DND-41 (cell line): Measurements from ENCODE around the gene KCNQ5.

ENCODE experiments used
- ATAC-seq: fragments of 200-7000 bp; cut with Tn5 transposase; 3 replicates; pipeline ENCODE4 v1.9.1; 2021; ENCODE audit warnings: low read depth; ENCODE audit not compliant: insufficient read depth
- DNase-seq: peaks from one replicate; pipeline ENCODE4 v3.0.0-alpha.2; 2020
- H2AFZ ChIP-seq: 2 replicates; pipeline ENCODE4 v1.6.0; 2012; ENCODE audit warnings: low read depth, low read length
- H3K27ac ChIP-seq: 2 replicates; pipeline ENCODE4 v1.5.1; 2012; ENCODE audit warnings: low read length, inconsistent platforms
- H3K27me3 ChIP-seq: fragments of 200-600 bp; sonication (generic); 2 replicates; pipeline ENCODE4 v1.6.0; 2012; ENCODE audit warnings: low read length, mild to moderate bottlenecking, inconsistent platforms; ENCODE audit not compliant: insufficient read depth, poor library complexity
- H3K36me3 ChIP-seq: 2 replicates; pipeline ENCODE4 v1.5.1; 2012; ENCODE audit warnings: low read length, inconsistent platforms; ENCODE audit not compliant: insufficient read depth
- H3K4me1 ChIP-seq: 2 replicates; pipeline ENCODE4 v1.5.1; 2012; ENCODE audit warnings: mild to moderate bottlenecking, low read length; ENCODE audit not compliant: insufficient read depth
- H3K4me2 ChIP-seq: 2 replicates; pipeline ENCODE4 v1.6.0; 2012; ENCODE audit warnings: mild to moderate bottlenecking, moderate library complexity, low read length, inconsistent platforms; ENCODE audit not compliant: insufficient read depth
- H3K4me3 ChIP-seq, 2 experiments: fragments of 200-600 bp in 1 of 2; shearing (Covaris generic) in 1 of 2; 2 replicates each; pipeline ENCODE4 v1.5.1; 2012 to 2016; ENCODE audit warnings: inconsistent platforms in 2 of 2, low read length in 2 of 2, mild to moderate bottlenecking in 2 of 2, low read depth in 1 of 2, moderate library complexity in 1 of 2
- H3K79me2 ChIP-seq: 2 replicates; pipeline ENCODE4 v1.6.0; 2012; ENCODE audit warnings: low read length, inconsistent platforms; ENCODE audit not compliant: insufficient read depth
- H3K9ac ChIP-seq: 2 replicates; pipeline ENCODE4 v1.6.0; 2012; ENCODE audit warnings: low read depth, mild to moderate bottlenecking, inconsistent platforms, low read length, moderate library complexity
- H3K9me3 ChIP-seq: 2 replicates; pipeline ENCODE4 v1.5.1; 2012; ENCODE audit warnings: low read length, moderate library complexity, mild to moderate bottlenecking, inconsistent platforms; ENCODE audit not compliant: insufficient read depth, severe bottlenecking
- H4K20me1 ChIP-seq: 2 replicates; pipeline ENCODE4 v1.6.0; 2012; ENCODE audit warnings: low read length; ENCODE audit not compliant: insufficient read depth
- CTCF ChIP-seq: IDR thresholded peaks from 2 replicates; pipeline ENCODE4 v1.5.1; 2012; ENCODE audit warnings: borderline replicate concordance, low read length, moderate library complexity, mild to moderate bottlenecking; ENCODE audit not compliant: poor library complexity, severe bottlenecking; ENCODE audit errors: extremely low read depth
- EZH2 ChIP-seq: IDR thresholded peaks from 3 replicates; pipeline ENCODE4 v1.6.1; 2012; ENCODE audit warnings: borderline replicate concordance, low read depth, mild to moderate bottlenecking, moderate library complexity, low read length, inconsistent platforms; ENCODE audit not compliant: severe bottlenecking

Gene KCNQ5

GRCh38 chr6:73051147-73051546 lies 429.3 kb downstream of the KCNQ5 start:
- Histone ChIP-seq H3K9ac (no peak overlapping the region), H4K20me1 (no peaks in the 10 kb centered on the region), H3K4me2 (no peak overlapping the region), H2AFZ (no peak overlapping the region), H3K4me3 (no peak overlapping the region), H3K27ac (no peak overlapping the region), H3K36me3 (no peaks in the 10 kb centered on the region), H3K79me2 (no peaks in the 10 kb centered on the region), H3K4me1 (no peaks in the 10 kb centered on the region), H3K27me3 (no peaks in the 10 kb centered on the region), H3K9me3 (no peaks in the 10 kb centered on the region)
- TF ChIP-seq EZH2, result no peak
- no peak for TF ChIP-seq CTCF
- DNase-seq (no peak), ATAC-seq (no peak)

- ATAC-seq, result no peak
These were observed 433.1 kb downstream of the KCNQ5 start for GRCh38 chr6:73054958-73055357.

GRCh38 chr6:73058736-73059135 lies 436.9 kb downstream of the KCNQ5 start:
- Histone ChIP-seq H3K4me1 (no peaks in the 10 kb centered on the region), H3K27ac (no peak overlapping the region), H3K9me3 (no peaks in the 10 kb centered on the region), H3K36me3 (no peaks in the 10 kb centered on the region), H3K27me3 (no peaks in the 10 kb centered on the region), H3K9ac (no peak overlapping the region), H3K4me3 (no peak overlapping the region), H2AFZ (no peak overlapping the region), H3K79me2 (no peaks in the 10 kb centered on the region), H3K4me2 (no peak overlapping the region), H4K20me1 (no peaks in the 10 kb centered on the region)
- DNase-seq (no peak), ATAC-seq (no peak)
- TF ChIP-seq CTCF (no peak), EZH2 (no peak)

More at GRCh38 chr6:73054958-73055357, 433.1 kb downstream of the KCNQ5 start:
- H3K27ac ChIP-seq, result no peak overlapping the region
- no peaks in the 10 kb centered on the region for H4K20me1 ChIP-seq
- no peaks in the 10 kb centered on the region for H3K9me3 ChIP-seq
- H3K4me3 ChIP-seq, result no peak overlapping the region
- H3K36me3 ChIP-seq, result no peaks in the 10 kb centered on the region
- H3K4me2 ChIP-seq, result no peak overlapping the region
- no peak overlapping the region for H3K9ac ChIP-seq
- H3K4me1 ChIP-seq, result no peaks in the 10 kb centered on the region
- H3K79me2 ChIP-seq, result no peaks in the 10 kb centered on the region
- H2AFZ ChIP-seq, result no peak overlapping the region
- no peak for TF ChIP-seq CTCF
- no peak for TF ChIP-seq EZH2
- H3K27me3 ChIP-seq, result no peaks in the 10 kb centered on the region
- no peak for DNase-seq

- H3K79me2 ChIP-seq, result no peaks in the 10 kb centered on the region
- no peak for ATAC-seq
- TF ChIP-seq CTCF (no peak), EZH2 (no peak)
- no peak overlapping the region for H3K4me3 ChIP-seq
- H4K20me1 ChIP-seq, result no peaks in the 10 kb centered on the region
- no peaks in the 10 kb centered on the region for H3K36me3 ChIP-seq
- no peak for DNase-seq
- no peak overlapping the region for H3K27ac ChIP-seq
- H2AFZ ChIP-seq, result no peak overlapping the region
- no peak overlapping the region for H3K9ac ChIP-seq
- H3K4me2 ChIP-seq, result no peak overlapping the region
- no peaks in the 10 kb centered on the region for H3K27me3 ChIP-seq
- H3K9me3 ChIP-seq, result no peaks in the 10 kb centered on the region
- no peaks in the 10 kb centered on the region for H3K4me1 ChIP-seq
These were observed 440.3 kb downstream of the KCNQ5 start for GRCh38 chr6:73062130-73062529.
